Activated CD4-positive, alpha-beta T cell treated with anti-CD3 and anti-CD28 coated beads for 48 hours (primary cell): ENCODE data around the gene XPC.

Experiments used
- DNase-seq: peaks from one replicate; pipeline ENCODE4 v3.0.0-alpha.2; 2020

The XPC gene

GRCh38 chr3:14169871-14170270, 8.5 kb downstream of the XPC start:
- DNase-seq: no peak

DNA sequence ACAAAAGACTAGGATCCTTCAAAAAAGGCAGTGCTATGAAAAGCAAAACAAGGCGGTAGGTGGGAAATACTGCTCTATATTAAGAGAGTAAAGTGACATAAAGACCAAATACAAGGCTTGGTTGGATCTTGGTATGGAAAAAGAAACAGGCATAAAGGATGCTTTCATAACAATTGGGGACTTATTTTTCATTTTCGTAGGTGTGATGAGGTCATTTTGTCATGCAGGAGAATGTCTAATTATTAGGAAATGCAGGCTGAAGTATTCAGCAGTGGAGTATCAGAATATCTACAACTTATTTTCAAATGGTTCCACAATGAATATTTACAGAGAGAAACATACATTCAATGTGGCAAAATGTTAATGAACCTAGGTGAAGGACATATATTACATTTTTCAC, 9.0 kb downstream of the XPC start:
- no peak for DNase-seq

GRCh38 chr3:14166877-14167603, 11.4 kb downstream of the XPC start:
- DNase-seq: no peak

GRCh38 chr3:14162178-14162577, 16.2 kb downstream of the XPC start:
- DNase-seq: no peak

GRCh38 chr3:14161282-14161681, 17.1 kb downstream of the XPC start:
- DNase-seq: no peak

DNA sequence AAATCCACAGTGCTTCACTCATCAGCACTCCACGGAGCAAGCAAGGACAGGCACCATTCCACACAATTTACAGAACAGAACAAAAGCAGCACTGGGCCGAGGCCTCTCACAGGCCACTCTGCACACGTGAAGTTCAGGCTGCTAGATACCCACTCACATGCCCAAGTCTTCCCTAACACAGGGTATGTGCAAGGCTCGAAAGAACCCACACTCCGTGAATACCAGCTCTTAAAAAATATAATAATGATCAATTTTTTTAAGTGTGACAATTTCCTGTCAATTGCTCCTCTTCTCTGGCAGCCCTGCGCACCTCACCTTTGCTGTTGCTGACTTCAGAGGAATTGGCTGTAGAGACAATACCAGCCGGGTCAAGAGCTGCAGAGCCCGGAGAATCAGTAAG, 19.0 kb downstream of the XPC start:
- DNase-seq: no peak

- no peak for DNase-seq
Measured at GRCh38 chr3:14158370-14158769, 20.0 kb downstream of the XPC start.

- DNase-seq: no peak
Measured at GRCh38 chr3:14157951-14158350, 20.4 kb downstream of the XPC start.

- DNase-seq: no peak
Measured at GRCh38 chr3:14156843-14157561, 21.4 kb downstream of the XPC start.

GRCh38 chr3:14156201-14156600, 22.2 kb downstream of the XPC start:
- no peak for DNase-seq

DNA sequence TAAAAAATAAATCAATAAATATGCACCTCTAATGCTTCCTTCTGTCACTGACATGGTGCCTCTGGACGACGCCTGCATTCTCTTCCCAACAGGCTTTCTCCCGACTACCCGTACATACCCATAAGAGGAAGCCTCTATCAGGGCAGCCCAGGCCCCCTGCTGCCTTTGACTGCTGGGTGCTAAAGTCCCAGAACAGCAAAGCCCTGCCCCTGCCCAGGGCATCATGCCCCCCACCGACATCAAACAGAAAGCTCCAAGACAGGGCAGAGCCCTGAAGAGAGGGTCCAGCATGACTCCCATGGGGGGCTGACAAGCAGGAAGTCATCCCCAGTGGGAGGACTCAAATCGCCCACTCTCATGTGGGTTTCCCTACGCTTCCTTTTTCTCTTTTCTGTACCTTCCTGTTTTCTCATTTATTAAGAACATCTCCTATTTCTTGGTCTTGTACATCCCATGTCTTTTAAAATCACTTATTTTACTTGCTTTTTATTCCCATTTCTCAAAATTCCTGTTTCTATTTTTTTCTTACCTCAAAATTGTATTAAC, 23.4 kb downstream of the XPC start:
- no peak for DNase-seq

DNA sequence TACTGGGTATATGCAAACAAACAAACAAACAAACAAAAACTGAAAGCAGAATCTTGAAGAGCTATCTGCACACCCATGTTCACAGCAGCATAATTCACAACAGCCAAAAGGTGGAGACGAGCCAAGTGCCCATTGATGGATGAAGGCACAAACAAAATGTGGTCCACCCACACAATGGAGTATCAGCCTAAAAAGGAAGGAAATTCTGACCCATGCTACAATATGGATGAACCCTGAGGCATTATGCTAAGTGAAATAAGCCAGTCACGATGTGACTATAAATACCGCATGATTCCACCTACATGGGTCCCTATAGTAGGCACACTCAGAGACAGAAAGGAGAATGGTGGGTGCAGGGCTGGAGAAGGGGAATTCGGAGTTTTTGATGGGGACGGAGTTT, 24.1 kb downstream of the XPC start:
- no peak for DNase-seq

- DNase-seq: no peak
Measured at GRCh38 chr3:14153663-14154062, 24.7 kb downstream of the XPC start.

- DNase-seq: no peak
Measured at GRCh38 chr3:14152963-14153355, 25.4 kb downstream of the XPC start.

DNA sequence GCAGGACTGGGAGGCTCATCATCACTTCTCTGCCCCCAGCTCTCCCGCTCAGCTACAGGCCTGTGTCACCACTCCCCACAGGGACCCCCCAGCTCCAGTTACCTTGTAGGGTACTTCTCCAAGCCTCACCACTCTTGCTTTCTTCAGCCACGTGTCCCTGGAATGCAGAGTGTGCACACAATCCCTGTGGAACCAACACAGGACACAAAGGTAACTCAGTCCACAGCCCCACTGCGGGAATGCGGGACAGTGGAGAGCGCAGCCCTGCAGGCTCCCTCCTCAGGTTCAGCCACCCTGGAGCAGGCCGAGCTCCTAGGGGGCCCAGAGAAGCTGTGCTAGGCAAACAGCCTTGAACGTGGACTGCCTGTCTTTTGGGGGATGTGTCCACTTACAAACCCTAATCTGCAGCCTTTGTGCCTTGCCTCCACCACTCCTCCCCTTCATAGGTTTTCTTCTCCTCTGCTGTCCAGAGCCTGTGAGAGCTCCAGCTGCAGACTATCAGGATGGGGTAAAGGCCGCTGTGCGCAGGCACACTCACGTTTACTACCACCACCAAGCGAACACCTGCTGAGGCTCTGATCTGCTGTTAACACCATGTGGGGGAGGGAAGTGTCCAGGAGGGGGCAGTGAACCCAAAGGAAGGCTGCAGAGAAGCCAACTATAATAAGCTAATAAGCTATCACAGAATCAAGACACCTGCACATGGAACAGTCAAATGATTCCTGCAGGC, 26.0 kb downstream of the XPC start:
- DNase-seq: no peak

DNA sequence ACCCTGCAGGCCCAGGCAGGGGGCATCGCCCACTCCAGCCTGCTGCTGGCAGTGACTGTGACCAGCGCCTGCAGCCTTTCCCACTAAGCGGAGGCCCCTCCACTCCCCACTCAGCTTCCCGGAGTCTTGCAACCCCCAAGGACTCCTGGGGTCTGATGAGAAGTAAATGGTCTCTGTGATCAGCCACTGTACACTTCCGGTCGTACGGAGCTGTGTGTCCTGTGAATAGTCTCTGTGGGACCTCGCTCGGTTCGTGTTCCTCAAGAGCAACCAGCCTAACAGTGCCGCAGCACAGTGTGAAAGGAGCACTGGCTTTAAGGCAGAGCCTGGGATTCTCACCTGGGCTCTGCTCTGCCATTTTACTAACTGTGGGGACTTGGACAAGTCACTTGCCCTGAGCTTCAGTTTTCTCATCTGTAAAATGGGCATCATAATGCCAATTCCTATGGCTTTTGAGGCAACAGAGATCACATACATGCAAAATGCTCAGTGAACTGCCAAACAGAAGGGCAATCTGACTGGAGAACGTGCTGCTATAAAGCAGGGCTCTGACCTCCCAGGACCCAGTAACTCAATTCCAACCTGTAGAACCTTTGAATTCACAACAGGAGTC, 26.8 kb downstream of the XPC start:
- no peak for DNase-seq

DNA sequence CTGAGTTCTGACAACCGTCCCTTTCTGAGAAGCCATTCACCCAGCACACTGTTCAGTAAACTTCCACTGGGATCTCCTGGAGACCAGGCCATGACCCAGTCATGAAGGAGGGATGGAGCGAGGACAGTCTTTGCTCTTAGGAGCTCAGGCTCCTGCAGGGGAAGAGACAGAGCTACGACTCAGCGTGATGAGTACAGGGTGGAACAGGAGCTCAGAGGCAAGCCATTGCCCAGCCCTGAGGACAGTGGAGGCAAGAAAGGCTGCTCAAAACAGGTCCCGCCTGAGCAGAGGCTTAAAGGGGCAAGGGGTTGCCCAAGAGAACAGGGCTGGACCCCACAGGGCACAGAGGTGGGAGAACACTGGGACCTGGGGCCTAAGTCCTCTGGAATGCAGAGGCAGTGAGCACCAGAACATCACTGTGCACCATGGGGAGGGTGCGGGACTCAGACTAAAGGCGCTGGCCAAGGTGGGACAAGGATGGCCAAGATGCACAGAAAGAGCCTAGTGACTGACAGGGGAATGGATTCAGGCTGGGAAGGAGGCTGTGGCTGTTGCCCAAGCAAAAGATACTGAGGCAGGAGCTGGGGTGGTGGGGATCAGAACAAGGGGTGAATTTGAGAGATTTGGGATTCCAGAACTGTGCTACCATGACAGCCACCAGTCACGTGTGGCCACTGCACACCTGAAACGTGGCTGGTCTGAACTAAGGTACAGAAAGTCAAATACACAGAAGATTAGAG, 27.7 kb downstream of the XPC start:
- DNase-seq: no peak

- DNase-seq: no peak
Measured at GRCh38 chr3:14150078-14150477, 28.3 kb downstream of the XPC start.

GRCh38 chr3:14148041-14148985, 30.1 kb downstream of the XPC start:
- DNase-seq: no peak

DNA sequence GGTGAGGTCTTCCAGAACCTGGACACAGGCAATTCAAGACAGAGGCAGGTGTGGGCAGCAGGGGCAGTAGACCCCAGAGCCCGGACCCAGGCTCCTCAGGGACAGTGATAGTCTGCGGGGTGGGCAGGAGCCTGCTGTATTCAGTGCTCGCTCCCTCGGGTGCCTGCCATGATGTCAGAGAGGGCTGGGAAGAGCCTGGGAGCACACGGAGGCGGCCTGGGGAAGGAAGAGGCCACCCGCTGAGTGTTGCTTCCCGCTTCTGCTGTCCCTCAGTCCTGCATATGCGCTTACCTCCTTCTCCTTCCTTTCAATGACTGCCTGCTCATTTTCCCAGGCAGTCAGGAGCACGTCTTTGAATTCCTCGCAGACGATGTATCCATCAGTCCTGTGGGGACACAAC, 30.8 kb downstream of the XPC start:
- DNase-seq: no peak

DNA sequence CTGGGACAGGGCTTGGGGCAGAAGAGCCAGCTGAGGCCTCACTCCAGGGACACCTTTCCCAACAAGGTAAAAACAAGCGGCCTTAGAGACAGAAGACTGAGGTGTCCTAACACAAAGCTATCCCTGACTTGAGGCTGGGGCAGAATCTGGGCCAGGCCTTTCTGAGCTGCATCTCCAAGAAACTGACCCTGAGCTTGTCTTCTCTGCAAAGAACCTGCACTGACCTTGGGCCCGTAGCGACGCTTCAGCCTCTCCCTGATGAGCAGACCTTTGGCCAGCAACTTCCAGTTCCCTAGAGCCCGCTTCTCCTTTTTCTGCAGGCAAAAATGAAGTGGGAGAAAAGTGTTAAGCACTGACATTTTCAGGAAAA, 31.4 kb downstream of the XPC start:
- no peak for DNase-seq
